Calu3 (cell line): Measurements from ENCODE around the gene XRN1. TPM values are rescaled to one million over a fixed set of nuclear protein-coding genes. Genes with fewer than 3 reads are reported as not detected.
"Not testable (repeated sequence)": the region's sequence is repeated elsewhere in the genome, so short reads cannot be mapped to it uniquely, and the experiment has no call there.

Experiments
- BruUV-seq: library from RNA; stranded (reverse); fragments of 400-500 nt; replicated peaks from 2 replicates; lab custom pipeline; 2021; lab: Mats Ljungman, UMichigan
- CTCF ChIA-PET: fragments of 300-600 bp; sonication (Branson Sonifier 250); formaldehyde crosslinking; loops from one replicate; lab custom pipeline; 2022; ENCODE audit warnings: antibody characterized with exemption; lab: Charles Lee
- DNase-seq: peaks from one replicate; pipeline ENCODE4 v3.0.0; 2022
- H3K27ac Mint-ChIP-seq: one replicate; pipeline ENCODE4 v1.8.0; 2022; ENCODE audit warnings: mixed read lengths; ENCODE audit not compliant: unreplicated experiment
- H3K27me3 Mint-ChIP-seq: one replicate; pipeline ENCODE4 v1.8.0; 2022; ENCODE audit warnings: mixed read lengths; ENCODE audit not compliant: unreplicated experiment
- H3K36me3 Mint-ChIP-seq: one replicate; pipeline ENCODE4 v1.8.0; 2022; ENCODE audit warnings: mild to moderate bottlenecking, moderate library complexity, mixed read lengths; ENCODE audit not compliant: insufficient read depth, unreplicated experiment
- H3K4me1 Mint-ChIP-seq: one replicate; pipeline ENCODE4 v1.8.0; 2022; ENCODE audit warnings: mild to moderate bottlenecking, low read depth, mixed read lengths; ENCODE audit not compliant: unreplicated experiment
- H3K4me3 Mint-ChIP-seq: one replicate; pipeline ENCODE4 v1.8.0; 2022; ENCODE audit warnings: mild to moderate bottlenecking, low read depth, moderate library complexity, mixed read lengths; ENCODE audit not compliant: unreplicated experiment
- H3K9me3 Mint-ChIP-seq: one replicate; pipeline ENCODE4 v1.8.0; 2022; ENCODE audit warnings: low read depth, mixed read lengths; ENCODE audit not compliant: unreplicated experiment
- intact Hi-C: fragments of 100-400 bp; cut with micrococcal nuclease; formaldehyde crosslinking; loops from one replicate; pipeline ENCODE4 v1.10.0; 2022; ENCODE audit not compliant: unreplicated experiment
- total RNA-seq: library from RNA; stranded (reverse); gene quantifications from 2 replicates; pipeline ENCODE4 v1.2.3, GENCODE V29; 2022
- TF ChIP-seq, protein P1 (sequence below): fragments of 200-600 bp; IDR thresholded peaks from one replicate; pipeline ENCODE4 v1.8.0; 2022; ENCODE audit warnings: antibody characterized with exemption; ENCODE audit not compliant: unreplicated experiment

The XRN1 gene
- total RNA-seq, 1 experiment from 2014 or later: 59.7 TPM

DNA sequence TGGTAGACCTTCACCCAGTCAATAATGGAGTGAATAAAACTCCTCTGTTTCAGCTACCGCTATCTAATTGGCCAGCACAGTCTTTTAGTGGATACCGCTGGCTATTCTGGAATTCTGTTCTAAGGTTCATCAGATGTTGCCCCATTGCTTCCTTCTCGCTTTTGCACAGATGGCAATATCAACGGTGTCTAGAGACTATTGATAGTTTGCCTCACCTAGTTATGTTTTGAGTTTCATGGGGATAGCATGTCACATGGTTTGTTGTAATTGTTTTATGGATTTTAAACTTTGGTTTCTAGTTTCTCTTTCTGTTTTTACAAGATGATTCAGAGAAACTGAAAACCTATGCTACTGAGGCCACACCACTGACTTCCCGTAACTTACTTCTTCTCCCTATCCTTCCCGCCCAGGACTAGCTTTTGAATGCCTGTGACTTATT lies 2.0 kb downstream of the XRN1 start:
- Mint-ChIP-seq H3K4me3 (peak overlapping the region; percentile 81), H3K4me1 (peaks cover 20% of the 10 kb centered on the region), H3K9me3 (no peaks in the 10 kb centered on the region), H3K36me3 (peaks cover 22% of the 10 kb centered on the region), H3K27ac (peak overlapping the region; percentile 87), H3K27me3 (no peaks in the 10 kb centered on the region)
- TF ChIP-seq, protein P1, sequence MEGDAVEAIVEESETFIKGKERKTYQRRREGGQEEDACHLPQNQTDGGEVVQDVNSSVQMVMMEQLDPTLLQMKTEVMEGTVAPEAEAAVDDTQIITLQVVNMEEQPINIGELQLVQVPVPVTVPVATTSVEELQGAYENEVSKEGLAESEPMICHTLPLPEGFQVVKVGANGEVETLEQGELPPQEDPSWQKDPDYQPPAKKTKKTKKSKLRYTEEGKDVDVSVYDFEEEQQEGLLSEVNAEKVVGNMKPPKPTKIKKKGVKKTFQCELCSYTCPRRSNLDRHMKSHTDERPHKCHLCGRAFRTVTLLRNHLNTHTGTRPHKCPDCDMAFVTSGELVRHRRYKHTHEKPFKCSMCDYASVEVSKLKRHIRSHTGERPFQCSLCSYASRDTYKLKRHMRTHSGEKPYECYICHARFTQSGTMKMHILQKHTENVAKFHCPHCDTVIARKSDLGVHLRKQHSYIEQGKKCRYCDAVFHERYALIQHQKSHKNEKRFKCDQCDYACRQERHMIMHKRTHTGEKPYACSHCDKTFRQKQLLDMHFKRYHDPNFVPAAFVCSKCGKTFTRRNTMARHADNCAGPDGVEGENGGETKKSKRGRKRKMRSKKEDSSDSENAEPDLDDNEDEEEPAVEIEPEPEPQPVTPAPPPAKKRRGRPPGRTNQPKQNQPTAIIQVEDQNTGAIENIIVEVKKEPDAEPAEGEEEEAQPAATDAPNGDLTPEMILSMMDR: no peak
- no TSS peak for BruUV-seq
- DNase-seq: no peak
- intact Hi-C loops: loop anchor here (1.0 kb wide), 1 partner anchor 45 kb away; no protein-coding TSS in a partner anchor
- CTCF ChIA-PET: interaction anchor here (0.5 to 0.6 kb wide), 2 partner anchors 34 to 47 kb away, joined by 3 to 5 read pairs; no protein-coding TSS in a partner anchor

DNA sequence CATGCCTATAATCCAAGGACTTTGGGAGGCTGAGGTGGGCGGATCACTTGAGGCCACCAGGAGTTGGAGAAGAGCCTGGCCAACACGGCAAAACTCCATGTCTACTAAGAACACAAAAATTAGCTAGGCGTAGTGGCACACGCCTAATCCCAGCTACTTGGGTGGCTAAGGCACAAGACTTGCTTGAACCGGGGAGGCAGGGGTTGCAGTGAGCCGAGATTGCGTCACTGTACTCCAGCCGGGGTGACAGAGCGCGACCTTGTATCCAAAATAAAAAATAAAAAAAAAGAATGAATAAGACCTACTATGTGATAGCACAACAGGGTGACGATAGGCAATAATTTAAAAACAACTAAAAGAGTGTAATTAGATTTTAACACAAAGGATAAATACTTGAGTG lies 3.5 kb downstream of the XRN1 start:
- TF ChIP-seq, protein P1: no peak
- Mint-ChIP-seq H3K36me3 (peaks cover 27% of the 10 kb centered on the region), H3K27ac (no peak overlapping the region), H3K4me1 (peaks cover 34% of the 10 kb centered on the region), H3K27me3 (no peaks in the 10 kb centered on the region), H3K4me3 (no peak overlapping the region), H3K9me3 (no peaks in the 10 kb centered on the region)
- DNase-seq: no peak
- intact Hi-C loops: no loop called here
- CTCF ChIA-PET: no interaction called here
- no TSS peak for BruUV-seq

DNA sequence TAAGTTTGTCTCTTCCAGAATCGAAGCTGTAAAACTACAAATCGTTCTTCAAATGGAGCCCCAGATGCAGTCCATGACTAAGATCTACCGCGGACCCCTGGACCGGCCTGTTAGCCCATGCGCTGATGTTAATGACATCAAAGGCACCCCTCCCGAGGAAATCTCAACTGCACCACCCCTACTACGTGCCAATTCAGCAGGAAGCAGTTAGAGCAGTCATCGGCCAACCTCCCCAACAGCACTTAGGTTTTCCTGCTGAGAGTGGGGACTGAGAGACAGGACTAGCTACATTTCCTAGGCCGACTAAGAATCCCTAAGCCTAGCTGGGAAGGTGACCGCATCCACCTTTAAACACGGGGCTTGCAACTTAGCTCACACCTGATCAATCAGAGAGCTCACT lies 4.8 kb downstream of the XRN1 start:
- BruUV-seq, DNase-seq, H3K9me3 Mint-ChIP-seq, intact Hi-C loops, H3K27me3 Mint-ChIP-seq, H3K27ac Mint-ChIP-seq, CTCF ChIA-PET, H3K4me3 Mint-ChIP-seq: not testable (repeated sequence)
- H3K4me1 Mint-ChIP-seq: peaks cover 42% of the 10 kb centered on the region
- H3K36me3 Mint-ChIP-seq: peaks cover 22% of the 10 kb centered on the region

DNA sequence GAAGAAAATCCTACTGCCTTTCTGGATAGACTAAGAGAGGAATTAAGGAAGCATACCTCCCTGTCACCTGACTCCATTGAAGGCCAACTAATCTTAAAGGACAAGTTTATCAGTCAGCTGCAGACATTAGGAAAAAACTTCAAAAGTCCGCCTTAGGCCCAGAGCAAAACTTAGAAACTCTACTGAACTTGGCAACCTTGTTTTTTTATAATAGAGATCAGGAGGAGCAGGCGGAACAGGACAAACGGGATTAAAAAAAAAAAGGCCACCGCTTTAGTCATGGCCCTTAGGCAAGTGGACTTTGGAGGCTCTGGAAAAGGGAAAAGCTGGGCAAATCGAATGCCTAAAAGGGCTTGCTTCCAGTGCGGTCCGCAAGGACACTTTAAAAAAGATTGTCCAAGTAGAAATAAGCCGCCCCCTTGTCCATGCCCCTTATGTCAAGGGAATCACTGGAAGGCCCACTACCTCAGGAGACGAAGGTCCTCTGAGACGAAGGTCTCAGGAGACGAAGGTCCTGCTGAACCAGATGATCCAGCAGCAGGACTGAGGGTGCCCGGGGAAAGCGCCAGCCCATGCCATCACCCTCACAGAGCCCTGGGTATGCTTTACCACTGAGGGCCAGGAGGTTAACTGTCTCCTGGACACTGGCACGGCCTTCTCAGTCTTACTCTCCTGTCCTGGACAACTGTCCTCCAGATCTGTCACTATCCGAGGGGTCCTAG lies 8.2 kb downstream of the XRN1 start:
- not testable (repeated sequence) for H3K9me3 Mint-ChIP-seq, H3K27me3 Mint-ChIP-seq, BruUV-seq
- peaks cover 12% of the 10 kb centered on the region for H3K36me3 Mint-ChIP-seq
- peak overlapping the region; percentile 81 for H3K27ac Mint-ChIP-seq
- CTCF ChIA-PET: interaction anchor here (0.7 kb wide), 1 partner anchor 298 kb away, joined by 3 read pairs; no protein-coding TSS in a partner anchor
- DNase-seq: peak; percentile 66
- intact Hi-C loops: loop anchor here (1.0 kb wide), 1 partner anchor 9 kb away; the partner anchor contains the start of gene XRN1
- peak overlapping the region; percentile 47 for H3K4me3 Mint-ChIP-seq
- H3K4me1 Mint-ChIP-seq: peaks cover 37% of the 10 kb centered on the region

DNA sequence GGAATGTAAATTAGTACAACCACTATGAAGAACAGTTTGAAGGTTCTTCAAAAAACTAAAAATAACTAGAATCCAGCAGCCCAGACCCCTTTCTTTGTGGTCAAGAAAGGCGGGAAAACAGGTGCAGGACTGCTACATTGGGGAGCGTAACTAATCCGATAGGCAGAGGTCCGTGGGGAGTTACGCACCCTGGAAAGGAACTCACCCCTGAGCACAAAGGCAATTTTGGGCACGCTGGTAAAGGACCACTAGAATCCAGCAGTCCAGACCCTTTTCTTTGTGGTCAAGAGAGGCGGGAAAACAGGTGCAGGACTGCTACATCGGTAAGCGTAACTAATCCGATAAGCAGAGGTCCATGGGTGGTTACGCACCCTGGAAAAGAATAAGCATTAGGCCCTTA lies 9.7 kb downstream of the XRN1 start:
- H3K4me3 Mint-ChIP-seq, BruUV-seq, intact Hi-C loops, CTCF ChIA-PET, H3K27ac Mint-ChIP-seq, DNase-seq, H3K27me3 Mint-ChIP-seq, H3K9me3 Mint-ChIP-seq: not testable (repeated sequence)
- Mint-ChIP-seq H3K36me3 (peaks cover 16% of the 10 kb centered on the region), H3K4me1 (peaks cover 37% of the 10 kb centered on the region)
